Astrocyte (in vitro differentiated cells and primary cell): ENCODE data around the gene NHLRC4. TPM values are rescaled to one million over a fixed set of nuclear protein-coding genes. Genes with fewer than 3 reads are reported as not detected.
A peak's percentile ranks its signal among the peaks of the same experiment; 100 is the strongest.

Source experiments
- DNase-seq: peaks from one replicate; pipeline ENCODE4 v3.0.0-alpha.2; 2010; ENCODE audit warnings: low read depth
- FAIRE-seq: peaks from 2 replicates; lab custom pipeline; 2011; peaks lifted over from hg19 to GRCh38; lab: Jason Lieb, UNC
- H2AFZ ChIP-seq: 2 replicates; pipeline ENCODE4 v1.6.0; 2012; ENCODE audit warnings: low read depth, low read length, inconsistent platforms
- H3K27ac ChIP-seq: 2 replicates; pipeline ENCODE4 v1.5.1; 2011; ENCODE audit warnings: low read depth, low read length, inconsistent platforms
- H3K27me3 ChIP-seq: 2 replicates; pipeline ENCODE4 v1.6.0; 2011; ENCODE audit warnings: low read length, inconsistent platforms; ENCODE audit not compliant: insufficient read depth
- H3K36me3 ChIP-seq: 2 replicates; pipeline ENCODE4 v1.5.1; 2011; ENCODE audit warnings: low read length, inconsistent platforms; ENCODE audit not compliant: insufficient read depth
- H3K4me1 ChIP-seq: 2 replicates; pipeline ENCODE4 v1.5.1; 2011; ENCODE audit warnings: low read length, inconsistent platforms; ENCODE audit not compliant: insufficient read depth
- H3K4me2 ChIP-seq: 2 replicates; pipeline ENCODE4 v1.6.0; 2012; ENCODE audit warnings: low read length, inconsistent platforms
- H3K4me3 ChIP-seq: 2 replicates; pipeline ENCODE4 v1.5.1; 2011; ENCODE audit warnings: low read depth, mild to moderate bottlenecking, low read length, inconsistent platforms; ENCODE audit not compliant: insufficient read depth
- H3K79me2 ChIP-seq: 2 replicates; pipeline ENCODE4 v1.6.0; 2012; ENCODE audit warnings: mild to moderate bottlenecking, low read length, inconsistent platforms; ENCODE audit not compliant: insufficient read depth
- H3K9ac ChIP-seq: 2 replicates; pipeline ENCODE4 v1.6.0; 2012; ENCODE audit warnings: mild to moderate bottlenecking, low read length, inconsistent platforms
- H3K9me3 ChIP-seq: 2 replicates; pipeline ENCODE4 v1.5.1; 2012; ENCODE audit warnings: low read depth, mild to moderate bottlenecking, low read length, inconsistent platforms; ENCODE audit not compliant: insufficient read depth
- H4K20me1 ChIP-seq: 2 replicates; pipeline ENCODE4 v1.6.0; 2012; ENCODE audit warnings: low read length, inconsistent platforms; ENCODE audit not compliant: insufficient read depth
- H3K27ac Mint-ChIP-seq: one replicate; pipeline ENCODE4 v1.8.0; 2021; ENCODE audit warnings: mild to moderate bottlenecking, mixed read lengths; ENCODE audit not compliant: unreplicated experiment
- H3K27me3 Mint-ChIP-seq: one replicate; pipeline ENCODE4 v1.8.0; 2021; ENCODE audit warnings: low read depth, mixed read lengths; ENCODE audit not compliant: unreplicated experiment
- H3K36me3 Mint-ChIP-seq: one replicate; pipeline ENCODE4 v1.8.0; 2021; ENCODE audit warnings: low read depth, mixed read lengths; ENCODE audit not compliant: unreplicated experiment
- H3K4me1 Mint-ChIP-seq: one replicate; pipeline ENCODE4 v1.8.0; 2021; ENCODE audit warnings: low read depth, mixed read lengths; ENCODE audit not compliant: unreplicated experiment
- H3K4me3 Mint-ChIP-seq: one replicate; pipeline ENCODE4 v1.8.0; 2021; ENCODE audit warnings: mild to moderate bottlenecking, moderate library complexity, mixed read lengths; ENCODE audit not compliant: unreplicated experiment
- H3K9me3 Mint-ChIP-seq: one replicate; pipeline ENCODE4 v1.8.0; 2021; ENCODE audit warnings: mild to moderate bottlenecking, mixed read lengths; ENCODE audit not compliant: unreplicated experiment
- EZH2 ChIP-seq: IDR thresholded peaks from 2 replicates; pipeline ENCODE4 v1.6.1; 2012; ENCODE audit warnings: mild to moderate bottlenecking, low read length, inconsistent platforms; ENCODE audit not compliant: insufficient read depth
- total RNA-seq: library from RNA; stranded (reverse); gene quantifications from 2 replicates; pipeline ENCODE4 v1.2.1, GENCODE V29; 2021
- TF ChIP-seq, protein P1 (sequence below): IDR thresholded peaks from 2 replicates; pipeline ENCODE4 v1.5.1; 2011; ENCODE audit warnings: low read depth, mild to moderate bottlenecking, inconsistent platforms, low read length, moderate library complexity; ENCODE audit not compliant: insufficient read depth

Gene NHLRC4
- total RNA-seq, 1 donor from 2014 or later, result 0.73 TPM

DNA sequence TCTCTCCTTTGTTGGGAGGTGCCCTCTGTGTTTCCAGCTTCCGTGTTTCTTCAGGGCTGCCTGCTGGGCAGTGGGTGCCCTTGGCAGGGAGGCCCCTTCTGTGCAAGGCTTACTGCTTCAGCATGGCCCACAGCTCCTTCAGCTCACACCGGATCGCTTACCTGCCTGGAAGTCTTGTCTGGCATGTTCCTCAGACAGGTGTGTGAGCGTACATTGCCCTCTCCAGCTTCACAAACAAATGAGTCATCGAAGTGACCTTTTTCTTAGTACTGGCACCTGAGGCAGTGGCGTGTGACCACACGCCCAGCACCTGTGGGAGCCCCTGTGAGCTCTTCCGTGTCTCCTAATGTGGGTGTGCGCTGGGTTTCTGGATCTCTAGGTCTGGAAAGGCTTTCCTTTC is 26.6 kb downstream of the NHLRC4 start:
- H3K4me1 Mint-ChIP-seq, result peaks cover 6% of the 10 kb centered on the region
- no peaks in the 10 kb centered on the region for H3K27me3 ChIP-seq
- no peak overlapping the region for H3K9ac ChIP-seq
- TF ChIP-seq, protein P1, sequence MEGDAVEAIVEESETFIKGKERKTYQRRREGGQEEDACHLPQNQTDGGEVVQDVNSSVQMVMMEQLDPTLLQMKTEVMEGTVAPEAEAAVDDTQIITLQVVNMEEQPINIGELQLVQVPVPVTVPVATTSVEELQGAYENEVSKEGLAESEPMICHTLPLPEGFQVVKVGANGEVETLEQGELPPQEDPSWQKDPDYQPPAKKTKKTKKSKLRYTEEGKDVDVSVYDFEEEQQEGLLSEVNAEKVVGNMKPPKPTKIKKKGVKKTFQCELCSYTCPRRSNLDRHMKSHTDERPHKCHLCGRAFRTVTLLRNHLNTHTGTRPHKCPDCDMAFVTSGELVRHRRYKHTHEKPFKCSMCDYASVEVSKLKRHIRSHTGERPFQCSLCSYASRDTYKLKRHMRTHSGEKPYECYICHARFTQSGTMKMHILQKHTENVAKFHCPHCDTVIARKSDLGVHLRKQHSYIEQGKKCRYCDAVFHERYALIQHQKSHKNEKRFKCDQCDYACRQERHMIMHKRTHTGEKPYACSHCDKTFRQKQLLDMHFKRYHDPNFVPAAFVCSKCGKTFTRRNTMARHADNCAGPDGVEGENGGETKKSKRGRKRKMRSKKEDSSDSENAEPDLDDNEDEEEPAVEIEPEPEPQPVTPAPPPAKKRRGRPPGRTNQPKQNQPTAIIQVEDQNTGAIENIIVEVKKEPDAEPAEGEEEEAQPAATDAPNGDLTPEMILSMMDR, result no peak
- no peak for TF ChIP-seq EZH2
- no peak overlapping the region for H2AFZ ChIP-seq
- no peak overlapping the region for H3K27ac Mint-ChIP-seq
- H3K27ac ChIP-seq, result no peak overlapping the region
- H3K79me2 ChIP-seq, result peaks cover 68% of the 10 kb centered on the region
- H3K9me3 Mint-ChIP-seq, result no peaks in the 10 kb centered on the region
- peaks cover 66% of the 10 kb centered on the region for H4K20me1 ChIP-seq
- H3K27me3 Mint-ChIP-seq, result no peaks in the 10 kb centered on the region
- FAIRE-seq, result no peak
- H3K4me3 Mint-ChIP-seq, result no peak overlapping the region
- H3K9me3 ChIP-seq, result no peaks in the 10 kb centered on the region
- H3K4me2 ChIP-seq, result no peak overlapping the region
- H3K4me3 ChIP-seq, result no peak overlapping the region
- no peaks in the 10 kb centered on the region for H3K36me3 ChIP-seq
- H3K36me3 Mint-ChIP-seq, result peaks cover 12% of the 10 kb centered on the region
- H3K4me1 ChIP-seq, result peaks cover 8% of the 10 kb centered on the region
- no peak for DNase-seq

DNA sequence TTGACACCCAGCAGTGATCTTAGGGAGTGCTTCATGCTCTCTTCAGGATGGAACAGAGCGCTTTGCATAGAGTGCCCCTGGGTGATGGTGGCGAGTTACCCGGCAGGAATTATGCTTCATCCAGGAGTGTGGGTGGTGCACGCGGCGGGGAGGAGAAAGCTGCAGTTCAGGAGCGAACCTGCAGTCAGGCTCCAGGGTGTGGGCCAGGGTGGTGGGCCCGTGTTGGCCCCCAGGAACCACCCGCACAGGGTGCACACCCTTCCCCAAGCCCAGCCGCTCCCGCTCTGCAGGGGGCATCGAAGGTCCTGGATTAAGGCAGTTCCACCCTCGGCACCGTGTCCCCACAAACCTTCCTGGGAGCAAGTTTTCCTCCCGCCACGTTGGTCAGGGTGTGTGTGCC is 27.0 kb downstream of the NHLRC4 start:
- Mint-ChIP-seq H3K36me3 (peaks cover 12% of the 10 kb centered on the region), H3K4me1 (peaks cover 6% of the 10 kb centered on the region), H3K27ac (peak overlapping the region; percentile 18), H3K4me3 (no peak overlapping the region), H3K27me3 (no peaks in the 10 kb centered on the region), H3K9me3 (no peaks in the 10 kb centered on the region)
- H3K9ac ChIP-seq, result no peak overlapping the region
- FAIRE-seq (no peak), DNase-seq (no peak)
- H3K4me2 ChIP-seq, result no peak overlapping the region
- peaks cover 69% of the 10 kb centered on the region for H4K20me1 ChIP-seq
- no peak overlapping the region for H3K27ac ChIP-seq
- H3K27me3 ChIP-seq, result no peaks in the 10 kb centered on the region
- no peak for TF ChIP-seq EZH2
- TF ChIP-seq, protein P1, result no peak
- H3K9me3 ChIP-seq, result no peaks in the 10 kb centered on the region
- H3K79me2 ChIP-seq, result peaks cover 68% of the 10 kb centered on the region
- no peak overlapping the region for H2AFZ ChIP-seq
- no peak overlapping the region for H3K4me3 ChIP-seq
- no peaks in the 10 kb centered on the region for H3K36me3 ChIP-seq
- peaks cover 8% of the 10 kb centered on the region for H3K4me1 ChIP-seq

DNA sequence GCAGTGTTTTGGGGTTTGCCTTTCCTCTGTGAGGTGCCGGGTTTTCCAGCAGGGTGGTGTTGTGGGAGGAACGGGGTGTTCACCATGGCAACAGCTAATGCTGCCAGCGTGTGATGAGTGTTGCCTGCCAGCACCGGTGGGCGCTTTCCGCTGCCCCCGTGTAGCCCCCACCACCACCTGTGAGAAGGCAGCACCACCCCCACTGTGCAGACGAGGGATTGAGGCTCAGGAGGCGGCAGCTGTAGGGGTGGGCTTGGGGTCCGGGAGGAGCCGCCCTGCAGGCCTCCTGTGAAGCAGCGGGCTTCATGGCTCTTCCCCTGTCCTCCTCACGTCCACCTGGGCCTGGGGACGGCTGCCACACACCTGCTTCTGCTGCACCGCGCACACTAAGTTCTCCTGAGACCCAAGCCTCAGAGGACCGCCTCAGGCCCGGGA is 28.3 kb downstream of the NHLRC4 start:
- no peak overlapping the region for H3K27ac Mint-ChIP-seq
- H4K20me1 ChIP-seq, result peaks cover 75% of the 10 kb centered on the region

More for the DNA sequence above, 28.3 kb downstream of the NHLRC4 start:
- Mint-ChIP-seq H3K27me3 (no peaks in the 10 kb centered on the region), H3K36me3 (peaks cover 15% of the 10 kb centered on the region), H3K4me3 (no peak overlapping the region), H3K9me3 (no peaks in the 10 kb centered on the region), H3K4me1 (peaks cover 6% of the 10 kb centered on the region)
- TF ChIP-seq, protein P1, result no peak
- no peak for TF ChIP-seq EZH2
- H3K4me3 ChIP-seq, result no peak overlapping the region
- H3K36me3 ChIP-seq, result no peaks in the 10 kb centered on the region
- no peaks in the 10 kb centered on the region for H3K27me3 ChIP-seq
- peaks cover 8% of the 10 kb centered on the region for H3K4me1 ChIP-seq
- DNase-seq (no peak), FAIRE-seq (no peak)
- no peaks in the 10 kb centered on the region for H3K9me3 ChIP-seq
- H3K79me2 ChIP-seq, result peaks cover 74% of the 10 kb centered on the region
- H3K27ac ChIP-seq, result no peak overlapping the region
- no peak overlapping the region for H3K4me2 ChIP-seq
- no peak overlapping the region for H2AFZ ChIP-seq
- no peak overlapping the region for H3K9ac ChIP-seq
